Kidney (tissue), 22 donors: ENCODE data around the gene DDX4. TPM values are rescaled to one million over a fixed set of nuclear protein-coding genes. Genes with fewer than 3 reads are reported as not detected.

ENCODE experiments used
- DNase-seq, 5 donors: peaks; one replicate each; pipeline ENCODE4 v3.0.0-alpha.2; 2013 to 2020
- FAIRE-seq: peaks from 2 replicates; lab custom pipeline; 2012; peaks lifted over from hg19 to GRCh38; lab: Jason Lieb, UNC
- H3K27ac ChIP-seq, 2 donors: one replicate each; pipeline ENCODE4 v1.7.0; 2013; ENCODE audit warnings: low read depth in 2 of 2, low read length in 2 of 2, inconsistent platforms in 1 of 2
- H3K27me3 ChIP-seq: one replicate; pipeline ENCODE4 v1.7.1; 2013; ENCODE audit warnings: low read length, inconsistent platforms; ENCODE audit not compliant: control insufficient read depth, insufficient read depth
- H3K36me3 ChIP-seq, 3 donors: one replicate each; pipeline versions ENCODE4 v1.7.0 to v1.7.1; 2013; ENCODE audit warnings: low read length in 3 of 3, control low read depth in 1 of 3, inconsistent platforms in 1 of 3; ENCODE audit not compliant: insufficient read depth in 3 of 3, control insufficient read depth in 2 of 3
- H3K4me1 ChIP-seq, 3 donors: one replicate each; pipeline versions ENCODE4 v1.7.0 to v1.7.1; 2013; ENCODE audit warnings: low read length in 3 of 3, inconsistent platforms in 1 of 3, low read depth in 1 of 3; ENCODE audit not compliant: control insufficient read depth in 2 of 3, insufficient read depth in 2 of 3
- H3K4me3 ChIP-seq, 3 donors: one replicate each; pipeline versions ENCODE4 v1.7.0 to v1.8.1; 2013; ENCODE audit warnings: low read length in 3 of 3, control low read depth in 1 of 3, inconsistent platforms in 1 of 3
- H3K9ac ChIP-seq, 3 donors: one replicate each; pipeline versions ENCODE4 v1.7.0 to v1.7.1; 2013; ENCODE audit warnings: low read length in 3 of 3, control low read depth in 1 of 3, inconsistent platforms in 1 of 3
- H3K9me3 ChIP-seq, 3 donors: one replicate each; pipeline versions ENCODE4 v1.7.0 to v1.7.1; 2013; ENCODE audit warnings: low read length in 3 of 3, control low read depth in 1 of 3, inconsistent platforms in 1 of 3; ENCODE audit not compliant: control insufficient read depth in 2 of 3, insufficient read depth in 1 of 3
- CTCF ChIP-seq: IDR thresholded peaks from 3 replicates; pipeline ENCODE4 v1.5.1; 2012; ENCODE audit warnings: mild to moderate bottlenecking, moderate library complexity, borderline replicate concordance; ENCODE audit not compliant: insufficient read depth; ENCODE audit errors: extremely low read depth
- intact Hi-C: fragments of 100-400 bp; cut with DNase I; formaldehyde crosslinking; loops from one replicate; pipeline ENCODE4 v1.11.1; 2022
- long read RNA-seq, 10 donors: library from polyadenylated mRNA in 1 of 10; unstranded in 1 of 10; transcript quantifications; one replicate each; pipeline ENCODE4 v2.0.0 and lab custom pipeline, GENCODE V29; 2021 to 2026
- polyA plus RNA-seq: library from polyadenylated mRNA; stranded (reverse); fragments of 350-450 nt; fragmentation: Illumina TruSeq; extraction: RNeasy Lipid Tissue Mini Kit (QIAGEN cat#74804); gene quantifications from one replicate; pipeline ENCODE4 v1.2.3, GENCODE V29; 2014; ENCODE audit warnings: low read depth, low replicate concordance; ENCODE audit not compliant: insufficient read depth
- total RNA-seq: library from RNA; stranded (reverse); fragmentation: NEBNext Ultra II Directional; extraction: Animal tissue kit (Norgen Biotek cat#: 25700); gene quantifications from one replicate; pipeline ENCODE4 v1.2.1, GENCODE V29; 2021
- donor health status: control.
- donor health status: control.
- donor health status: control.
- donor health status: control.
- donor health status: control.
- donor health status: DM: yes; HTN: yes; CAD: no.
- donor health status: Normal renal cell carcinoma (clear cell type).

DDX4 gene
- total RNA-seq (not detected), polyA plus RNA-seq (not detected)
- long read RNA-seq, donor 1, result 0 reads
- long read RNA-seq, donor 2, result 0 reads
- long read RNA-seq, donor 3, result 0 reads
- long read RNA-seq, donor 4, result 0 reads
- long read RNA-seq, donor 5, result 0 reads
- long read RNA-seq, donor 6, result 0 reads
- long read RNA-seq, donor 7, result 0 reads
- long read RNA-seq, donor 8, result 0 reads
- long read RNA-seq, donor 9, result 0 reads
- long read RNA-seq, donor 10, result 0 reads

GRCh38 chr5:55737793-55738192 lies at the start of gene DDX4:
Gene DDX4, plus strand, starts transcription at chr5:55738061. Its CDS starts 903 bp downstream, at chr5:55738964.
- no peak for TF ChIP-seq CTCF
- no peak within 1 kb of the TSS for H3K9ac ChIP-seq
- intact Hi-C loops, result no loop called here
- no peak within 1 kb of the TSS for H3K4me3 ChIP-seq
- no peaks in the 10 kb centered on the region for H3K27me3 ChIP-seq
- DNase-seq (no peak), FAIRE-seq (no peak)
- no peaks in the 10 kb centered on the region for H3K4me1 ChIP-seq
- H3K9me3 ChIP-seq, result no peaks in the 10 kb centered on the region
- H3K27ac ChIP-seq, result no peak within 1 kb of the TSS
- H3K36me3 ChIP-seq, result no peaks in the 10 kb centered on the region

- Histone ChIP-seq H3K4me1 (peaks cover 4 to 7% (median 4%) of the 10 kb centered on the region in 3 donors), H3K27ac (no peak overlapping the region), H3K27me3 (no peaks in the 10 kb centered on the region), H3K9me3 (no peaks in the 10 kb centered on the region), H3K36me3 (no peaks in the 10 kb centered on the region), H3K9ac (peak overlapping the region in 1 of 3 donors; percentile 41), H3K4me3 (peak overlapping the region in 2 of 3 donors; percentile 18 to 41)
- TF ChIP-seq CTCF, result peak; percentile 67
- FAIRE-seq, result peak; percentile 95
- intact Hi-C loops, result loop anchor here (10.0 kb wide), 1 partner anchor 367 kb away; no protein-coding TSS in a partner anchor
- DNase-seq, result peak in 2 of 5 donors; percentile 51 to 79
Observed at GRCh38 chr5:55691265-55692105, 46.4 kb upstream of the DDX4 start.

GRCh38 chr5:55692106-55692417 lies 45.8 kb upstream of the DDX4 start:
- Histone ChIP-seq H3K27ac (no peak overlapping the region), H3K4me1 (peaks cover 4 to 7% (median 4%) of the 10 kb centered on the region in 3 donors), H3K27me3 (no peaks in the 10 kb centered on the region), H3K4me3 (no peak overlapping the region), H3K36me3 (no peaks in the 10 kb centered on the region), H3K9ac (no peak overlapping the region), H3K9me3 (no peaks in the 10 kb centered on the region)
- no peak for TF ChIP-seq CTCF
- peak; percentile 32 for FAIRE-seq
- DNase-seq, result no peak
- intact Hi-C loops, result loop anchor here (10.0 kb wide), 1 partner anchor 367 kb away; no protein-coding TSS in a partner anchor
